IPS-NIHi11 (cell line): ENCODE results near the gene DCST2.

ENCODE experiments used
- DNase-seq: peaks from one replicate; pipeline ENCODE4 v3.0.0; 2012; ENCODE audit warnings: mixed read lengths, low spot score

DCST2 gene

DNA sequence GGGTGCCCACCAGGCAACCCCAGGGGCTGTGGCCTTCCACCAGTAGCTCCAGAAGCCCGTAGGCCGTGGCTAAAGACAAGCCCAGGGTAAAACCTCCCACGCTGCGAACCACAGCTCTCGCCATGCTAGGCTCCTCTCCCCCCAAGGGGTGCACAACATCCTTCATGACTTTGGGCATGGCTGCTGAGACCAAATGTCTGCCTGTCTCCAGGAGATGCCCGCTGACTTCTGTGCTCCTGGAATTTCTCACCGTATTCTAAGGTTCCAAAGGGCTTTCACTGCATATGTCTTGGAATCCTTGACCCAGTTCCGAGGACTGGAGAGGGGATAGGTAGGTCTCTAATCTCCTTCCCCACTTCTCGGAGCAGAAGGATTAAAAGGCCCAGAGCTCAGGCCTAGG lies at the start of gene DCST2, which contains the start of gene DCST1:
Gene DCST2 (minus strand): TSS at position 258 of the 400 bp plus-strand sequence. CDS start 80 bp downstream, at position 178.
Gene DCST1 (plus strand): TSS at position 301 of the 400 bp plus-strand sequence. CDS start 213 bp downstream, outside the sequence.
- no peak for DNase-seq

DNA sequence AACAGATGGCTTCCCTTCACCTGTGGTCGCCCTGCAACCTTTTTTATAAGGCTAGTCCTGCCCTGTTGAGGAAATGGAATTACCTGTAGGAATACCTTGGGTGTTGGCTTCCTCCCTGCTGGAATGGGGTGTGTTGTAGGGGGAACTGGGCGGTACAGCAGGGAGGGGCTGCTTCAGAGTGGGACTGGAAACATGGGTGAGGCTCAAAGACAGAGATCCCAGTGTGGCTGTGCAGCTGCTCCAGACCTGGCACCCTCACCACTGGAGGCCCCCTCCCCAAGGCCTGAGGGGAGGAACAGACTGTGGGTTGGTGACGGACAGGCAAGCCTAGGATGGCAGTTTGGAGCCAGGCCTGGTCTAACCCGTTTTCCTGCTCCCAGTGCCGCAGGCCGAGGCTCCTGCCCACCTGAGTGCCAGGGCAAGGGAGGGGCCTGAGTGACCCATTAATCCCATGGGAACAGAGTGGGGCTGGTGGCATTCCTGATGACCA lies 49.5 kb upstream of the DCST2 start:
- DNase-seq: no peak

DNA sequence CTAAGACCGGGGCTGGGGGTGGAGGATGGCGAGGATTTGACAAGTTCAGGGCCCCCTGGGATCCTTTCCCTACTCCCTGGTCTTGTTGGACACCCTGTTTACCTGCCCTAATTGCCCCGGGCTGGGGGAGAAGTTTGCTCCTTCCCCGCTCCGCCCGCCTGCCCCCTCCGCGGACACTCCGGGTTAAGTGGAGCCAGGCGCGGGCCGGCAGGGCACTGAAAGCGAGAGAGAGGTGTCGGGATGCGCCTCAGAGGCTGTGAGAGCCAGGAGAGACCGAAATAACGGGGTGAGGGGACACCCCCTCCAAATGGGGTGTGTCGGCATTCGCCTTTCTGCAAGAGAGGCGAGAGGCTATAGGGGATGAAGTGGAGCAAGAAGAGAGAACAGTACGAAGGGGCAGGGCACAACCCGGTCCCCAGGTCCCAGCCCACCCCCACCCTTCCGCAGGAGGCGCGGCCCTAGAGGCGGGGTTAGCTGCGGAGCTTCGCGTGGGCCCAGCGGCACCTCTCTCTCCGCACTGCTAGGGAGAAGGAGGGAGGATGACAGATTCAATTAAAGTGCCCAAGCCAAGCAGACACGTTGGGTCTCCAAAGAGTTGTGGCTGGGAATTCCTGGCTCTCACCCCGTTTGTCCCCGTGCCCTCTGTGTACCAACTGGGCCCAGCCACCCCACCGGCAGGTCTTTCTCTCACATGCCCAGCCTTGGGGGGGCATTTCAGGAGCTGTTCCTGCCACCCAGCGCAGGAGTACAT lies 48.9 kb upstream of the DCST2 start:
- no peak for DNase-seq

DNA sequence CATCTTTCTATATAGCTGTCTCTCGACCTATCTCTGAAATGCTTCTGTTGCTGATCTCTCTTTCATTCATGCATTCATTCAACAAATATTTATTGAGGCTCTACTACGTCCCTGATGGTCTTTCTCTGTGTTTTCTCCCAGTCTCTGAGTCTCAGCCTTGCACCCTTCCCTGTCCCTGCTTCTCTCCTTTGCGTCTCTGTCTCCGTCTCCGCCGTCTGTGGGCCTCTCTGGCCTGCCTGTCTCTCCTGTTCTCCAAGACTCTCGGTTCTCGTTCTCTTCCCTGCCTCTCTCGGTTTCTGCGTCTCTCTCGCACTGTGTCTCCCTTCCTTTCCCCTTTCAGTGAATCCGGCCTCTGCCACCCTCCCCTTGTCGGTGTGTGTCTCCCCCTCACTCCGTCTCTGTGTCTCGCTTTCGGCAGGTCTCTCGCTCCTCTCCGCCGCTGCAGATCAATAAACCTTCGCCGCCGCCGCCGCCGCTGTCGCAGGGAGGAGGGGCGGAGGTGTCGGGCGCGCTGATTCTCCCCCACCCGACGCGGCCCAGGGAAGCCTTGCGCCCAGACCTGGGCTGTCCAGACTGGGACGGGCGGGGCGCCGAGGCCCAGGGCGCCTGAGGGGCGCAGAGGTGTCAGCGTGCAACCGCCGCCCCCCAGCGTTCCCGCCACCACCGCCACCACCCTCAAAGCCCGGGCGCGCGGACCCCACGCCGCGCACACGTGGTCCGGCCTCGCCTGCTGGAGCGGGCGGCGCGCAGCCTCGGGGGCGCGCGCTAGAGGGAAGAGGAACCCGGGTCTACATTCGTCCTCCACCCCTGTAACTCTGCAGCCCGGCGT lies 48.1 kb upstream of the DCST2 start:
- no peak for DNase-seq

DNA sequence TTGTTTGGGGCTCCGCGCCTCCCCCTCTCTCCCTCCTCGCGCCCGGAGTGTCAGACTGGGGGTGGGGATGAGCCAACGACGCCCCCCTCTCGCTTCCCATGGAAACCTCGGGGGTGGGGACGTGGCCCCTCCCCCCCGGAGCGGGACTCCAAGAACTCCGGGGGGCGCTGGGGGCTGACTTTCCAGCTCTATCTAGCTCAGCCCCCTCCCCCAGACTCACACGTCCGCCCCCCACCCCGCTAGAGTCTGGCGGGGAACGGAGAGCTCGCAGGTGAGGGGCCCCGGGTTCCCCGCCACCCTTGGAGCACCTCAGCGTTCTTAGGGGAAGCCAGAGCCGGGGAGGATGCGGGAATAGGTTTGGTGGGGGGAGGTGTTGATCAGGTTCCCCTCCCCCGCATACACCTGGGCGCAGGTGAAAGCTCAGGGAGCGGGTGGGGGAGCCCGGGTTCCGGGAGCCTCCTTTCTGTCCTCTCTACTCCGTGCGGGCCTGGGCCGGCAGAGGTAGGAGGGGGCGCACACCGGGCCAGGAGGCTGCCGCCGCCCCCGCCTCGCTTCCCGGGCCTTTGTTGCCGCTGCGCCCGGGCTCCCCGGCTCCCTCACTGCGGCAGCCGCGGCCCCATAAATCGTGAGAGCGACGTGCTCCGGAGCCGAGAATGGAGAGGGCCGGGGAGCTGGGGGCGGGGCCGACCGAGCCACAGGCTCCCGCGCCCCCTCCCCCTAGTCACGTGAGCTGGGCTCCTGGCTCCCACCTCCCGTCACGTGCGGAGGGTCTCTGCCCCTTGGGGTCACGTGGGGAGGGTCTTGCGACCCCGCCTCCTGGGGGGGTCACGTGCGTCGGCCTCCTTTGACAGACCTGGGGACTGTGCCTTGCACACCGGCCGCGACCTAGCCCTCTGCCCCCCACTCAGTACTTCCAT lies 47.0 kb upstream of the DCST2 start:
- DNase-seq: peak; percentile 77

DNA sequence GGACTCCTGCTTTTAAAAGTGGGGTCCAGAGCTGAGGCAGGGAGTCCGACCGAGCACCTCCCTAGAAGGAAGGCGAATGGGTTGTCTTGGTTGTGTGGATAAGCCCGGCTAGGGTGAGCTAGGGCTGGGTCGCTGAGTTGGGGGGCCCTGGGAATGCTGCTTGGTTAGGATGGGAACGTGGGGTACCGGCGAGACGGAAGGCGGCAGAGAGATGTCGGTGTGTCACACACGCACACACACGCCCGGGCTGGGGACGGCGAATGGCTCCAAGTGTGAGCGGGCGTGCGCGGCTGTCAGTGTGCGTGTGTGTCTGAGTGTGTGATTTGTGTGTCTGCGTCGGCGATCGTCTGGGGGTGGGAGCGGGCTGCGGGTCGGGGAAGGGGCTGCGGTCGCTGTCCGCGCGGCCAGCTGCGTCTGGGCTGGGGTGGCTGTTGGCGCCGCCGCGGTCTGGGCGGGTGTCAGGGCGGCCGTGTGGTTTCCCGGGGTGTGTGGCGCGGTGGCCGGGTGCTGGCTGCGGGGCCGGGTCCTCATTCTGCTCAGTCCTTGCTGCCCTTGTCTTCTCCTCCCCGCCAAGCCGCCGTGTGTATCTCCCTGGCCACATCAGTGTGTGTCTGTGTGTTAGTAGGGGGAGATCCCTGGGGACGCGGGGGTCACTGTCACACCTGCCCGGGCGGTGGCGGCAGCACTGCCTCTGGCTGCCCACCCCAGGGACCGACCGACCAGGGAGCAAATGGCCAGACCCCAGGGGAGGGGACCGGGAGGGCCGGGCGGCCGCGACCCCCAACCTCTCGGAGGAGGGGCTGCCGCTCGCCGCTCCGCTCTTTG lies 46.1 kb upstream of the DCST2 start:
- DNase-seq: peak; percentile 23

DNA sequence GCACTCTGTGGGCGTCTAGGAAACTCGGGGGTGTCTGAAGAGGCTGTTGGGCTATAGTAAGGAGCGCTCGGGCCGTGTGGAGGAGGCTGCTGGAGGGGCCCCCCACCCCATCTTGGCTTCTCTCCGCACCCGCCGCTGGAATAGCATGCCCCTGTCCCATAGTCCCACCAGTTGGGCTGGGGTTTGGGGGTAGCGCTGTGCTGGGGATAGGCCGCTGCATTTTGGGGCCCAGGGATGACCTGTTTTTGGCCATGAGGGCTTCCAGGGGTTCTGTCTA lies 45.6 kb upstream of the DCST2 start:
- no peak for DNase-seq

DNA sequence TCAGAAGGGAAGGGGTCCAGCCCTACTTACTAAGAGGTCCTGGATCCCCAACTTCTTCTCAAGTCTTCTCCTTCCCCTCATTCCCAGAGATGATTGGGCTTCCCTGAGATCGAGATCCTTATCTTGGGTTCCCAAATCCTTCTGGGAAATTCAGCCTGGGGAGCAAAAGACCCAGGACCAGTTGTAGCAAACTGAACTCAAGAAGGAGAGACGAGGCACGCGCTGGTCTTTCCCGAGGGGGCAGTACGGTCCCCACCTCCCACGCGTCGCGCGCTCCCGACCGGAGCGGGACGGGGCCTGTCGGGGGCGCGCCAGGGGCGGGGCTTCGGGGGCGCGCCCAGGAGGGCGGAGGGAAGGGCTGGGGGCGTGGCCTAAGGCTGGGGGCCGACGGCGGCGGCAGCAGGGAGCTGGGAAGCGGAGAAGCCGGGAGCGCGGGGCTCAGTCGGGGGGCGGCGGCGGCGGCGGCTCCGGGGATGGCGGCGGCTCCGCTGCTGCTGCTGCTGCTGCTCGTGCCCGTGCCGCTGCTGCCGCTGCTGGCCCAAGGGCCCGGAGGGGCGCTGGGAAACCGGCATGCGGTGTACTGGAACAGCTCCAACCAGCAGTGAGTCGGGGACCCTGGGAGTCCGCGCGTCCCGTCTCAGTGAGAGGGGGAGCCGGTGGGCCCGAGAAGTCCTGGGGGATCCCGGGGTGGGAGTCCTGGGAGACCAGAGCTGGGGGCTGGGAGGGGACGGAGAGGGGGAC lies 45.1 kb upstream of the DCST2 start, which contains the start of gene EFNA3:
Gene EFNA3 (plus strand): TSS at position 369 of the 741 bp plus-strand sequence. CDS start 105 bp downstream, at position 474.
- DNase-seq: peak; percentile 93

DNA sequence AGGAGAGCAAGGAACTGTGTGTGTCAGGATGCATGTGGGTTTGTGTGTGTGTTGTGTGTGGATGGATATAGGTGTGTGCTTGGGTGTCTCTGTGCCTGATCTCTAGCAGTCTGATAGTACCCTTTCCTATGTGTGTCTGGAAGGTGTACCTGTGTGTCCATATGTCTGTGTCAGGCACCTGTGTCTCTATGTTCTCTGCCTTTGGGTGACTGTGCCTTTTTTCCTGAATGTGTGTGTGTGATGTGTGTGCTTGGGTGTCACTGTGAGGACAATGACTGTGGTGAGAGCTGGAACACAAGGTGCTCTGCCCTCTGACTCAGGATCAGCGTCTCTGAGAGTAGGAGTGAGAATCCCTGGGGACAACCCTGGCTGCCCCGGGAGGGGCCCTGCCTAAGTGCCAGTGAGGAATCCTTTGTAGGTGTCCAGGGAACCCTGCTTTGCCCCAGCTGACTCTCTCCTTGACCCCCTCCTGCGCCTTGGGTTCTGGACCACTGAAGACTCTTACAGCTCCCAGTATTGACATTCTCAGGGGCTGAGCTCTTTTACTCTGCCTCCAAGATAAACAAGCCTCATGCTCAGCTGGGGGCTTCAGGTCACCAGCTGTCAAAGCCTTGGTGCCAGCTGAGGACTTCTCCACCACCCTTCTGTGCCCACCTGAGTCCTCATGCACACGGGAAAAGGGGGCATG lies 44.3 kb upstream of the DCST2 start:
- no peak for DNase-seq

DNA sequence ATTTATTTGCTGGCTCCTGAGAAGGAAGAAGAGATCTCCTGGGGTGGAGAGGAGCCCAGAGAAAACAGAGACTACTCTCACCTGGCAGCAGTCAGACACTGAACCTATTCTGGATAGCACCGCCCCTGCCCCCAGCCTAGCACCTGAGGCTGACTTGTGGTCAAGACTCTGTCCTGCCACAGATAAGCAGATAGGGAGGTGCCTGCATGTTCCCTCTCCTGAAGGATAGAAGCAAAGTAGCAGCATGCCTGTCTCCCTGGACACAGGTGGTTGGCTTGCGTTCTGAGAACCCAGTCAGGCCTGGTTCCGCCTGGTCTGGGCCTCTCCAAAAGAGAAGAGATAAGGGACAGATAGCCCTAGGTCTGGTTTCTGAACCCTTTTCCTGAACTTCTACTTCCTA lies 43.8 kb upstream of the DCST2 start:
- DNase-seq: no peak

DNA sequence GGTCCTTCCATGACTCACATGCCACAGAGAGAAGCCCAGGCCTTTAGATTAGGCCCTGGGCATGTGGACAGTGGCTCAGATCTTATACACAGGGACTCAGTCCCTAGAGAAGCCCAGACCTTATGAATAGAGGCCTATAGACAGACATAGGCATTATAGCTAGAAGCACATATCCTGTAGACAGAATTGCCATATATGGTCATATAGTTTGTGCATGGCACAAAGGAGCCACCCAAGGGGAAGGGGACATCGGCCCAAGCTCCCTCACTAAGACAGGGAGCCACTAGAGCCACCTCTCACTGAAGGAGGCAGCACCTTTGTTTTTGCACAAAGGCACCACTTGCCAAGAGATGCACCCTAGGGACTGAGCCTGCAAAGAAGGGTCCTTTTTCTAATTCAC lies 42.8 kb upstream of the DCST2 start:
- DNase-seq: no peak

DNA sequence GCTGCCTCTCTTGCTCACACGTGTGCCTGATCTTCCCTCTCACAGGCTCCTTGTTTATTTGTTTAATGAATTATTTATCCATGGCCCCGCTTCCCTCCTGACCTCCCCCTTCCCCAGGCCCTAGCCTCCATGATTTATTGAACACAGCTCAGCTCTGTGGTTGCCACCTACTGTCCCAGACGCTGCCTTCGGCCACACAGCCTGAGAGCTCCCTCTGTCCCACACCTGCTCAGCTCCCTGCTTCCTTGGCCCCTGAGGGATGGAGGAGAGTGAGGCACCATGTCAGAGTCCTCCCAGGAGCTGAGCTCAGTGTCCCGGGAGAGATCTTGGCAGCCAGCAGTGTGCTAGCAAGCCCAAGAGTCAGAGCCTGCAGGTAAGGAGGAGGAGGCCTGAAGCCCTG lies 42.0 kb upstream of the DCST2 start:
- DNase-seq: no peak

DNA sequence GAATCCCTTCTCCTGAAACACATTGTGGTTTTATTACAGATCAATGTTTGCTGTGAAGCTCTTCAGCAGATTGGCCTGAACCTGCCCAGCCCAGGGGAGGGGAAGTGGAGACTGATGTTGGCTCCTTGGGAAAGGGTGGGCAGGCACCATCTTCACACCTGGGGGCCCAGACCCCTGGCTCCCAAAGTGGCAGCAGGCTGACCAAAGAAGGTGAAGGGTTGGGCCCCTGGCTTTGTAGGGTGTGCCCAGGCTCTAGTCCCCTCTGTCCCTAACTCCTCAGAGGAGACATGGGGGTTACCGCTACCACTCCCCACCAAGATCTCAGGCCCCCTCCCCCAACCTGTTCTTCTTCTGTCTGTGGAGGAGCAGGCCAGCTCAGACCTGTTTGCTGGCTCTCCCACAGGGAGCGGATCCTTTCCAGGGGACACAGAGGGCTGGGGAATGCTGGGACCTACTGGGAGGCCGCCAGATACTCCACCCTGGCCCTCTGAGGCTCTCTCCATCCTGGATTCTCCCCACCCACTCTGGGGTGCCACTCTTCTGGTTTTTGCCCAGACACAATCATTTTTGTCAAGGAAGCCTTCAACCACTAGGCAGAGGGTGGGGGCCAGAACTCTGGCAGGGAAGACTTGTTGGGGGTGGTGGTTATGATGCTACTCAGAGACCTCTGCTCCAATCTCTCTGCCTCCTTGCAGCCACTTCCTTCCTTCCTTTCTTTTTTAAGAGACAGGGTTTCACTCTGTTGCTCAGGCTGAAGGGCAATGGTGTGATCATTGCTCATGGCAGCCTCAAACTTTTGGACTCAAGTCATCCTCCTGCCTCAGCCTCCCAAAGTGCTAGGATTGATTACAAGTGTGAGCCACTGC lies 40.0 kb upstream of the DCST2 start:
- no peak for DNase-seq

DNA sequence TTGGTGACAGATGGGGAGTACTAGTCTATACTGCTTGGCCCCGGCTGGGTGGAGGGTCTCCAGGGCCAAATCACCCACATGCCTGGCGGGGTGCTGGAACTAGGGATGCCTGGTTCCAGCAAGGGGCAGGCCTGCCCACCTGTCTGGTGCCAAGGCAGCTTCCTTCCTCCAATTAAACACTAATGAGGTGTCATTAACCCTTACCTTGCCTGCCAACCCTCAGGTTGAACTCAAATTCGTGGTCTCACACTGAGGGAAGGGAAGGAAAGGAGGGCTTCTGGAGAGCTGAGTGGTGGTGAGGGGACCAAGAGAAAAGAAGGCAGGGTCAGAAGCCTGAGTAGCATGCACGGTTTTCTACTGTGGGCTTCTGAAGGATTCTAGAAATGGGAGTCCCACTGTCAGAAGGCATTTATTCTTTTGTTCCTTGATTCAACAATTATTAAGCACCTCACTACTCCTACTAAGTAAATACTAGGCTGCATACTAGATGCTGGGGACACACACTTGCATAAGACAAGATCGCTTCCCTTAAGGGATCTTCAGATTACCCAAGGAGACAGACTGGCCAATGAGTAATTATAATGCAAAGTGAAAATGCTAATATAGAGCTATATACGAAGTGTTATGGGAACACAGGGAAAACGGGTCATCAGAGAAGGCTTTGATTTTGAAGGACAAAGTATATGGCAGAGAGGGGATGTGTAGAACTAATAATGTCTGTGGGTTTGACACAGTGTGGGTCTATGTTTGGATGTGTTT lies 39.1 kb upstream of the DCST2 start:
- DNase-seq: no peak

DNA sequence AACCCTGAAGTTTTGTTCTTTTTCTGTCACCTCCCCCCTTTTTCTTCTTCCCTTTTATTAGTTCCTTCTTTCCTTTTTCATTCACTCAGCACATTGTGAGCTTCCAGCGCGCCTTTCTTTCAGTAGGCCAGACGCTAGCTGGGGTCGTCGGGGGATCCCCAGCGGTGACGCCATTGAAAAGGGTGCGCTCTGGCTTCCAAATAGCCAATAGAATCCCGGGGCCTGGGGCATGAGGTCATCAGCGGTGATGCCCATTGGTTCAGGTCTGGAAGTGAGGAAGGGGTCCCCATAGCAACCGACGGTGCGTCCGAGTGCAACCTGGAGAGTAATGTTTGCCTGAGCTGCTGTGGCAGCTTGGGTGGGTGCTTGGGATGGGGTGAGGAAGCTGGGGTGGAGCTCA lies 38.1 kb upstream of the DCST2 start:
- DNase-seq: peak; percentile 61

DNA sequence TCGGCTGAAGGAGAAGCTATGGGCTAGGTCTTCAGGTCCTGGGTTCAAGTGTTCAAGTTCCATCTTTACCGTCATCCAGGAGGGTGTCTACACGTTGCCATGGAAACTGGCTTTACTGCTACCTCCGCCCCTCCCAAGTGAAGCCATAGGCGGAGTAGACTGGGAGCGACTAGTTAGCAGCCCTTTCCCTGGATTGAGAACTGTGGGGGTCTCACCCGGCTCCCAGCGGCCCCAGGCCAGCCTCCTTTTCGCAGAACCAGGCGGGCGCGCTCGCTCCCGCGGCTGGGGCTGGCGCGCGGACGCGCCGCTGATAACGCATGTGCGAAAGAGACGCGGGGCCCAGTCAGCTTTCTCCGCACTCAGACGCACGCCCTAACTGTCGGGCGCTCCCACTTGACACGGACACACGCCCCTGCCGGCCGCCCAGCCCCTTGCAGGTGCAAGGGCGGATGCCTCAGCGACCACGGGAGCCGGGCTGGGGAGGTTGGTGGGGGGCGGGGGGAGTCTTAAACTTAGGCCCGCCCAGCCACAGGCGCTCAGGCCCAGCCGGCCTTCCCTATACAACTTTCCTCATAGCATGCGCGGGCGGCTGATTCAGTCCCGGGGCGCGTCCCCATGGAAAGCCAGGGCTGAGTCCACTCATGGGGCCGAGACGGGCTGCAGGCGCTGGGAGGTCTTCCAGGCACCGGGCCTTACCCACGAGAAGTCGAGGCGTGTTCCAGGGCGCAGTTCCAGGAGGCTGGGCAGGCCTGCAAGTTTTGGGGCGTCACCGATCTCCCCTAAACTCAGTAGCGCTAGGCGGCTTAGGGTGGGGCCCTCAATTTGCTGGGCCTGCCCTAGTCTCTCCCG lies 37.4 kb upstream of the DCST2 start:
- peak; percentile 83 for DNase-seq

DNA sequence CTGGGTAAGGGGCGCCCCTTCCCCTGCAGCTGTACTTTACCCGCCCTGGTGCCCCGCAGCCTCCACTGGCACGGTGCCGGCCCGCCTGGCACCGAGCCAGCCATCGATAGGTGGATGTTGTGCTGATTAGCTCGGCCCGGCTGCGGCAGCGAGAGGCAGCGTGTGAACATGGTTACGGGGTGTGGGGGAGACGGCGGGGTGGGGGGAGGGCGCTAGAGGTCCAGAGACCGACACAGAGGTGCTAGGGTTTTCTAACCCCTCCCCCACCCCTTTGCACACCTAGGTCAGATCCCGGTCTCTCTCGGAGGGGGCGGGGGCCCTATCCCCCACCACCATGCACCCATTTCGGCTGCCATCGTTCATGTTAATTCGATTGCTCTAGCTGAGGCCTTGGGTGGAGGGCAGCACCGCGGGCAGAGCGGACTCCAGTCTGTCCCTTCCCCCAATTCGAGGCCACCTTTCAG lies 36.6 kb upstream of the DCST2 start:
- no peak for DNase-seq
